ENCODE measurements around the gene SLC22A12.

Gene SLC22A12

DNA sequence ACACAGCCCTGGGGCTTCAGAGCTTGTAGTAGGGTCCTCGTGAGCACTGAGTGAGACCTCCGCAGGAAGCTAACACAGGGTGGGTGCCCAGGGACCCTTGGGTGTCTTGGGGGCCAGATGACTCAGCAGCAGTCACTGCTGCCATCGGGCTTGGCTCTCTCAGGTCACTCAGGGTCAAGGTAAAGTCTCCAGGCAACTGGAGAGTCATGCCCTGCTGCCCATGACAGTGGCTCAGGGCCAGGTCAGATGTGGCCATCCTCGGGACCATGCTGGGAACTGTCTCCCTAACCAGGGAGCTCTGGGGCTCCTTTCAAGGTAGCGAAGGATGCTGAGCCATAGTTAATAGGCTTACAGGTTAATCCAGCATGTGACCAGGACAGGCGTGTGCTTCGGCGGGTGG lies 44.4 kb upstream of the SLC22A12 start:
- FAIRE-seq: no peak
- TF ChIP-seq, protein P1, sequence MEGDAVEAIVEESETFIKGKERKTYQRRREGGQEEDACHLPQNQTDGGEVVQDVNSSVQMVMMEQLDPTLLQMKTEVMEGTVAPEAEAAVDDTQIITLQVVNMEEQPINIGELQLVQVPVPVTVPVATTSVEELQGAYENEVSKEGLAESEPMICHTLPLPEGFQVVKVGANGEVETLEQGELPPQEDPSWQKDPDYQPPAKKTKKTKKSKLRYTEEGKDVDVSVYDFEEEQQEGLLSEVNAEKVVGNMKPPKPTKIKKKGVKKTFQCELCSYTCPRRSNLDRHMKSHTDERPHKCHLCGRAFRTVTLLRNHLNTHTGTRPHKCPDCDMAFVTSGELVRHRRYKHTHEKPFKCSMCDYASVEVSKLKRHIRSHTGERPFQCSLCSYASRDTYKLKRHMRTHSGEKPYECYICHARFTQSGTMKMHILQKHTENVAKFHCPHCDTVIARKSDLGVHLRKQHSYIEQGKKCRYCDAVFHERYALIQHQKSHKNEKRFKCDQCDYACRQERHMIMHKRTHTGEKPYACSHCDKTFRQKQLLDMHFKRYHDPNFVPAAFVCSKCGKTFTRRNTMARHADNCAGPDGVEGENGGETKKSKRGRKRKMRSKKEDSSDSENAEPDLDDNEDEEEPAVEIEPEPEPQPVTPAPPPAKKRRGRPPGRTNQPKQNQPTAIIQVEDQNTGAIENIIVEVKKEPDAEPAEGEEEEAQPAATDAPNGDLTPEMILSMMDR (IDR thresholded peaks at IDR 0.05; ENCODE audit: insufficient read depth, missing control alignments): no peak

DNA sequence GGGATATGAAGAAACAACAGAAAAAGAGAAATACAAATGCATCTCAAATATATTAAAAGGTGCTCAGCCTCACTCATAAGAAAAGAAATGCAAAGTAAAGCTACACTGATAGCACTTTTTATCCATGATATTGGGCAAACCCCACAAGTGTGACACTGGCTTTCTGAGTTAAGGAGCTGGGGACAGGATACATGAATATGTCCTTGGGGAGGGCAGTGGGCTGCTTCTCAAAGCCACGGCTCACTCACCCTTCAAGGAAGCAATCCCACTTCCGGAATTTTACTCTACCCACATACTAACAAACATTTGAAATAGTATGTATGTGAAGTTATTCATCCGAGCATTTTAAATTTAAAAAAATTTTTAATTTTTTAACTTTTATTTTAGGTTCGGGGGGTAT lies 41.1 kb upstream of the SLC22A12 start:
- DNase-seq (ENCODE audit: insufficient read length, low spot score) (no peak), FAIRE-seq (no peak)
- TF ChIP-seq, protein P1 (IDR thresholded peaks at IDR 0.05; ENCODE audit: insufficient read depth, missing control alignments): no peak

More for the DNA sequence above, 44.4 kb upstream of the SLC22A12 start:
- DNase-seq (ENCODE audit: insufficient read length, low spot score): no peak

DNA sequence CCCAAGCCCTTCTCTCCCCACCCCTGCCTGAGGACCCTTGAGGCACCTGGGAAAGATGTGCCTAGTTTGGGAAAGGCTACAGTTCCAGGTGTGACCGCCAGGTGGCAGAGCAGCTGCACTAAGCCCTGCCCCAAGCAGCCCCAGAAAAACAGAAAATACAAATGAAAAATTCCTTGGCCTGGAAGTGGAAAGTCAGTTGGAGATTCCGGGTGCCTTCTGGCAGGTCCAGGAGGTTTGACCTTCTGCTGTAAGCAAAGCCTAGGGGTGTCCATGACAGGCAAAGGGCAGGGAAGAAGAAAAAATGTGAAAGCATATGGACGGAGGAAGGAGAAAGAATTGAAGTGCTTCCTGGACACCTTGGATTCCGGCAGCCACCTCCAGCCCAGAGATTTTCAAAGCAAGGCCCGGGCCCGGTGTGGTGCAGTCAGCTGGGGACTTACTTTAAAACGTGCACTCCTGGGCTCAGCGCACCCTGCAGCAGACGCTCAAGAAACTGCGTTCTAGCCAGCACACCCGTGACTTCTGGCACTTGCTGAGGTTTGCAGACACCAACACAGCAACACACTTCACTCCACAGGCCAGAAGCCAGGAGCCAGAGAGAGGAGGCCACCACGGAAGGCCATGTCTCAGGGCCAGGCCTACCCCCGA lies 37.3 kb upstream of the SLC22A12 start:
- TF ChIP-seq, protein P1 (IDR thresholded peaks at IDR 0.05; ENCODE audit: insufficient read depth, missing control alignments): peak; percentile 87
- no peak for FAIRE-seq
- peak; percentile 58 for DNase-seq (ENCODE audit: insufficient read length, low spot score)

DNA sequence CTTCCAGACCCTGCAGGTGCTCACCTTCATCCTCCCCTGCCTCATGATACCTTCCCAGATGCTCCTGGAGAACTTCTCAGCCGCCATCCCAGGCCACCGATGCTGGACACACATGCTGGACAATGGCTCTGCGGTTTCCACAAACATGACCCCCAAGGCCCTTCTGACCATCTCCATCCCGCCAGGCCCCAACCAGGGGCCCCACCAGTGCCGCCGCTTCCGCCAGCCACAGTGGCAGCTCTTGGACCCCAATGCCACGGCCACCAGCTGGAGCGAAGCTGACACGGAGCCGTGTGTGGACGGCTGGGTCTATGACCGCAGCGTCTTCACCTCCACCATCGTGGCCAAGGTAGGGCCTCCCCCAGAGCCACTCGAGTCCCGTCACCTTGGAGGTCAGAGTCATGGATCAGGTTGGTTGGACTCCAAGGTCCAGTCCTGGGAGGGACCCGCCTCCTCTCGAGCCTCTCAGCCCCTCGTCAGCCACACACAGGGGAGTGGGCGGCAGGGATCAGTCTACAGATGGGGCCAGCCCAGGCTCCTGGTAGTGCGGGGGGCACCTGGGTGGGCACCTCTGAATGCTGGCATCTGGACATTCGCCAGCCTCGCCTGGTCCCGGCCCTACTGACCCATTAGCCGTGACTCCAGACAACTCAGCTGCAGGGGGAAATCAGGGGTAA lies 34.8 kb upstream of the SLC22A12 start:
- TF ChIP-seq, protein P1 (IDR thresholded peaks at IDR 0.05; ENCODE audit: insufficient read depth, missing control alignments): no peak
- no peak for FAIRE-seq
- no peak for DNase-seq (ENCODE audit: insufficient read length, low spot score)

DNA sequence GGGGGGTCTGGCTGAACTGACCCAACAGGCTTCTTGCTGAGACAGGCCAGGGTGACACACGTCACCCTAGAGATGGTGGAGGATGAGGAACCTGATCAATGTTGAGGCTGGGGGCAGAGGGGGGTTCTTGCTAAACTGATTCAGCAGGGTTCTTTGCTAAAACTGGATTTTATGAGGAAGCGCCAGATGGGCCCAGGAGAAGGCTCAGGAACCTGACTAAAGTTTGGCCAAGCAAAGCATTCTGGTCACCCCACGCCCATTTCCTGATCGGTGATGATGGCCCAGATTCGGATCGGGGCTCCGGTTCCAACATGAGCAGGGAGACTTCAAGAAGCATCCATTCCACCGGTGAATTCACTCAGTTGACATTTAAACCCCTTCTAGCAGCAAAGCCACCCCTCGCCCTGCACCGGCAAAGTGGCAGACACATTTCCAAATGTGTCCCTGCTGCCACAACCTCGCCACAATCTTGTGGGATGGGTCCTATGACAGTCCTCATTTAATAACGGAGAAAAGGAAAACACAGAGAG lies 34.2 kb upstream of the SLC22A12 start:
- TF ChIP-seq, protein P1 (IDR thresholded peaks at IDR 0.05; ENCODE audit: insufficient read depth, missing control alignments): no peak
- FAIRE-seq: no peak

DNA sequence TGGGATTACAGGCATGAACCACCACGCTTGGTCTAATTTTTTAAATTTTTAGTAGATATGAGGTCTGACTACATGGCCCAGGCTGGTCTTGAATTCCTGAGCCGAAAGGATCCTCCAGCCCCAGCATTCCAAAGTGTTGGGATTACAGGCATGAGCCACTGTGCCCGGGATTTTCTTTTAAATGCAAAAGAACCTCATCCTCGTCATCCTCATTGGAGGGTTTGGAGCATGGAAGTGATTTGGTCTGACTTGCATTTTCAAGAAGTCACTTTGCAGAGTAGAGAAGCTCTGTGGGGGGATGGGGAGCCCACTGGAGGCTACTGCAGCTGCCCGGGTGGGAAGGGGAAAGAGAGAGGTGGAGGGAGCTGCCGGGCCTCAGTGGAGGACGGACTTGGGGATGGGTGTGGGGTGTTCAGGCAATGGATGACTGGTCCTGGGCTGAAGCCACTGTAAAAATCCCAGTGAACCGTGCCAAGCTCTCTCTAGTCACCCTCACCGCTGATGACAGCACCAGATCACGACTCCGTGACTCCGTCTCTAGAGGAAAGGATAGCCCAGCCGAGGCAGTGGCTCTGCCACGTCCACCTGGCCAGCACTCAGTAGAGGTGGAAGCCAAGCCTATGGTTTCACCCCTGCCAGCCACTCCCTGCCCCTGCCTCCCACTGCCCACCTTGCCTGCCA lies 32.8 kb upstream of the SLC22A12 start:
- no peak for FAIRE-seq
- no peak for DNase-seq (ENCODE audit: insufficient read length, low spot score)
- TF ChIP-seq, protein P1 (IDR thresholded peaks at IDR 0.05; ENCODE audit: insufficient read depth, missing control alignments): no peak

More for the DNA sequence above, 34.2 kb upstream of the SLC22A12 start:
- no peak for DNase-seq (ENCODE audit: insufficient read length, low spot score)
